HFFc6 (cell line): ENCODE results near the gene EPN2. TPM values are rescaled to one million over a fixed set of nuclear protein-coding genes. Genes with fewer than 3 reads are reported as not detected.

Source experiments
- DNase-seq: peaks from one replicate; pipeline ENCODE4 v3.0.0-alpha.2; 2018
- H3K27ac Mint-ChIP-seq: 2 replicates; pipeline ENCODE4 v1.8.0; 2020; ENCODE audit warnings: mild to moderate bottlenecking, mixed read lengths
- H3K27me3 Mint-ChIP-seq: 2 replicates; pipeline ENCODE4 v1.8.0; 2021; ENCODE audit warnings: mild to moderate bottlenecking, moderate library complexity, mixed read lengths; ENCODE audit not compliant: insufficient read depth
- H3K36me3 Mint-ChIP-seq: 2 replicates; pipeline ENCODE4 v1.8.0; 2021; ENCODE audit warnings: low read depth, mixed read lengths
- H3K4me1 Mint-ChIP-seq: 2 replicates; pipeline ENCODE4 v1.8.0; 2020; ENCODE audit warnings: low read depth, mixed read lengths
- H3K4me3 Mint-ChIP-seq: 2 replicates; pipeline ENCODE4 v1.8.0; 2020; ENCODE audit warnings: mild to moderate bottlenecking, moderate library complexity, mixed read lengths
- H3K9me3 Mint-ChIP-seq: 2 replicates; pipeline ENCODE4 v1.8.0; 2020; ENCODE audit warnings: mild to moderate bottlenecking, mixed read lengths
- total RNA-seq, 6 experiments: library from RNA; stranded (reverse); fragmentation: NEBNext Ultra II Directional; extraction: Animal tissue kit (Norgen Biotek cat#: 25700); gene quantifications; 2 replicates in 1 of 6; 3 replicates in 5 of 6; pipeline ENCODE4 v1.2.3, GENCODE V29; 2021
- TF ChIP-seq, protein P1 (sequence below): fragments of 200-600 bp; sonication (generic); IDR thresholded peaks from 2 replicates; pipeline ENCODE4 v1.5.0; 2021; ENCODE audit warnings: antibody characterized with exemption, mild to moderate bottlenecking

The EPN2 gene
- total RNA-seq, 6 experiments from 2014 or later = 40.1 to 47.4 (median 42.7) TPM

DNA sequence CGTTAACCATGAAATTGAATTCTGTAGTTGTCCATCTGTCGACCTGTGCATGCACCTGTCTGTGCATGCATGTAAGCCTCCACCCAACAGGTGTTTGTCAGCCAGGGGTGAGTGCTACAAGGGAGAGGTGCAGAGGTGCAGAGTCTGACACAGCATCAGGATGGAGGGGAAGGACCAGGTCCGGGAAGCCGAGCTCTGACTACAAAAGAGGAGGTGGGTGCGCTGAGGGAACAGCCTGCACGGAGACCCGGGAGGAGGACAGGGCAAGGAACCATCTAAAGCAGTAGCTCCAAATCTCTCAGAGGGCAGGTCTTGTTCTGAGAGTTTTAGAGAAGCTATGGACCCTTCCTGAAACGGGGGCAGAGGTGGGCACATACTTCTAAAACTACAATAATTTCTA lies 71.2 kb downstream of the EPN2 start:
- Mint-ChIP-seq H3K4me3 (no peak overlapping the region), H3K27ac (no peak overlapping the region), H3K4me1 (peaks cover 53% of the 10 kb centered on the region), H3K9me3 (no peaks in the 10 kb centered on the region), H3K27me3 (no peaks in the 10 kb centered on the region; the same call in 1 of the 2 replicates), H3K36me3 (peaks cover 19% of the 10 kb centered on the region)
- DNase-seq = no peak
- TF ChIP-seq, protein P1, sequence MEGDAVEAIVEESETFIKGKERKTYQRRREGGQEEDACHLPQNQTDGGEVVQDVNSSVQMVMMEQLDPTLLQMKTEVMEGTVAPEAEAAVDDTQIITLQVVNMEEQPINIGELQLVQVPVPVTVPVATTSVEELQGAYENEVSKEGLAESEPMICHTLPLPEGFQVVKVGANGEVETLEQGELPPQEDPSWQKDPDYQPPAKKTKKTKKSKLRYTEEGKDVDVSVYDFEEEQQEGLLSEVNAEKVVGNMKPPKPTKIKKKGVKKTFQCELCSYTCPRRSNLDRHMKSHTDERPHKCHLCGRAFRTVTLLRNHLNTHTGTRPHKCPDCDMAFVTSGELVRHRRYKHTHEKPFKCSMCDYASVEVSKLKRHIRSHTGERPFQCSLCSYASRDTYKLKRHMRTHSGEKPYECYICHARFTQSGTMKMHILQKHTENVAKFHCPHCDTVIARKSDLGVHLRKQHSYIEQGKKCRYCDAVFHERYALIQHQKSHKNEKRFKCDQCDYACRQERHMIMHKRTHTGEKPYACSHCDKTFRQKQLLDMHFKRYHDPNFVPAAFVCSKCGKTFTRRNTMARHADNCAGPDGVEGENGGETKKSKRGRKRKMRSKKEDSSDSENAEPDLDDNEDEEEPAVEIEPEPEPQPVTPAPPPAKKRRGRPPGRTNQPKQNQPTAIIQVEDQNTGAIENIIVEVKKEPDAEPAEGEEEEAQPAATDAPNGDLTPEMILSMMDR = no peak

DNA sequence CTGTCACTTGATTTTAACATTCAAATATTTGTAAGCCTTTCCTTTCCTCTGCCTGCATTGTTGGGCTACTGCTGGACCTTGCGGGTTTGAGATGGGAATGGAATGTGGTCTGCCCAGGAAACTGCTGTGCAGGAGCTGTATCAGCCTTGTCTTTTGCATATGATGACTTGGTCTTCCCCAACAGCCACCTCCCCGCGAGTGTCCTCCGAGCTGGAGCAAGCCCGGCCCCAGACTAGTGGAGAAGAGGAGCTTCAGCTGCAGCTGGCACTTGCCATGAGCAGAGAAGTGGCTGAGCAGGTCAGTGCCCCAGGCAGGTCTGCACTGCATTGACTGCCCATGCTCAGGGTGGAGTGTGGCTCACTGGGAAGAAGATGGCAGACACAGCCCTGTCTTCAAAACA lies 72.5 kb downstream of the EPN2 start:
- peaks cover 18% of the 10 kb centered on the region for H3K36me3 Mint-ChIP-seq
- peak overlapping the region; percentile 33; the same call in 1 of the 2 replicates for H3K27ac Mint-ChIP-seq
- H3K4me1 Mint-ChIP-seq = peaks cover 51% of the 10 kb centered on the region

DNA sequence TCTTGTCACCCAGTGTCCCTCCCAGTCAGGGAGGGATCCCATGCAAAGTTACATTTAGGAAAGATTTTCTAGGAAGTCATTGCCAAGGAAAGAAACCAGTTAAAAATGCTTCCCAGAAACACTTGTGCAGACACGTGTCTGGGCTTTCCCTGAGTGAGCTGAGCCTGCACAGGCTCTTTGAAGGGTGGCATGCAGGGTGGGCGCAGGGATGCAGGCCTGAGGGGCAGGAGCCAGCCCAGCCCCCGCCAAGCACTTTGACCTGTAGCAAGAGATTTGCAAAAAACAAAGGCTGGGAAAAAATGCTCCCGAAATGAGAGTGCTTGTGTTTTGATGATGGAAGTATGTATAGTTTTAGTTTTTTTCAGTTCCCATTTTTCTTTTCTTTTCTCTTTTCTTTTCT lies 73.0 kb downstream of the EPN2 start:
- TF ChIP-seq, protein P1 = no peak
- peaks cover 18% of the 10 kb centered on the region for H3K36me3 Mint-ChIP-seq
- peak overlapping the region; percentile 33; the same call in 1 of the 2 replicates for H3K27ac Mint-ChIP-seq

More for the DNA sequence above, 72.5 kb downstream of the EPN2 start:
- peaks cover 1% of the 10 kb centered on the region for H3K27me3 Mint-ChIP-seq
- TF ChIP-seq, protein P1 = no peak
- DNase-seq = no peak
- H3K9me3 Mint-ChIP-seq = no peaks in the 10 kb centered on the region
- H3K4me3 Mint-ChIP-seq = no peak overlapping the region

DNA sequence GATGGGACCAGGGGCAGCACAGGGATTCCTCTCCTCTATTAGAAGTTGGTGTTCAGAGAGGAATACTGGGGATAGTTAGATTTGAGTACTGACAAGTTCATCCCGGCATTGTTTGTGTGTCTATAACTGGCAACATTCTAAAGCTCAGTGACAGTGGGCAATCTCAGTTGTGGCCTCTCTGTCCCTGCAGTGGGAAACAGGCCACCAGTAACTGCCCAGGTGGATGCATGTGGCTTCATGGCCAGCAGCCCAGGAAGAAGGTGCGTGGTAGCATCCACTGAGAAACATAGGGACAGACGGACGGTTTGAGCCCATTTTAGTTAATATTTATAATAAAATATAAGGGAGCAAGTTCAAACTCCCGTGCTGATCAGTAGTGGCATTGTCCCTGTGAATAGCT lies 73.8 kb downstream of the EPN2 start:
- Mint-ChIP-seq H3K4me1 (peaks cover 41% of the 10 kb centered on the region), H3K27ac (peak overlapping the region; percentile 42; the same call in 1 of the 2 replicates), H3K4me3 (no peak overlapping the region), H3K9me3 (no peaks in the 10 kb centered on the region), H3K27me3 (peaks cover 1% of the 10 kb centered on the region), H3K36me3 (peaks cover 18% of the 10 kb centered on the region)
- TF ChIP-seq, protein P1 = no peak
- no peak for DNase-seq

More for the DNA sequence above, 73.0 kb downstream of the EPN2 start:
- Mint-ChIP-seq H3K4me3 (no peak overlapping the region), H3K27me3 (peaks cover 1% of the 10 kb centered on the region), H3K4me1 (peaks cover 49% of the 10 kb centered on the region), H3K9me3 (no peaks in the 10 kb centered on the region)
- no peak for DNase-seq

DNA sequence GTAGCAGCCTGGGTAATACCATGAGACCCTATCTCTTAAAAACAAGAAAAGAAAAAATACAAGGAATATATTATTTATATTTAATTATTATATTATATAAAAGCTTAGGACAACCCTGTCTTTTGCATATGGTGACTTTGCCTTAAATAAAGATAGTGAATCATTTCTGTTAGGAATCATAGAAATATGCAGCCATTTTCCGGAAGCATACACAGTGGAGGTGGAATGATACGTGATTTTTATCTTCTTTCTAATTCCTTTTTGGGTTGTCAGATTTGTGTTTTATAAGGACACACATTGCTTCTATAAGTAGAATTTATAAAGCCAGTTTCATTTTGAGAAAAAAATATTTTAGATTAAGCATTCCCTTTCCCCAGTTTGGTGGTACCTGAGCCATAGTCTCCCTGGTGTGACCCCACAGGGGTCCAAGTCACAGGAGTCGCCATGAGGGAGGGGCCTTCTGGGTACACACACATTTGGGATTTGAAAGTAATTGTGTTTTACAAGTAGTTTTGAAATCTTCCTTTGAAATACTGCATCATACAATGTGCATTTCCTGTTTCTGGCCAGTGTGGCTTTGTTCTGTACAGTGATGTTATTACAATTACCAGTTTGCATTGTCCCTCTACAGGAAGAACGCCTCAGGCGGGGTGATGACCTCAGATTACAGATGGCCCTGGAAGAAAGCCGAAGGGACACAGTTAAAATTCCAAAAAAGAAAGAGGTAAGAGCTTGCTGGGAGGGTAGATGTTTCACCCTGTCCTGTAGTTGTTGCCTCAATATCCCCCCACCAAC lies 74.5 kb downstream of the EPN2 start:
- peaks cover 40% of the 10 kb centered on the region for H3K4me1 Mint-ChIP-seq
- H3K4me3 Mint-ChIP-seq = peak overlapping the region; percentile 52
- H3K9me3 Mint-ChIP-seq = no peaks in the 10 kb centered on the region
- H3K36me3 Mint-ChIP-seq = peaks cover 18% of the 10 kb centered on the region
- H3K27me3 Mint-ChIP-seq = peaks cover 1% of the 10 kb centered on the region
- H3K27ac Mint-ChIP-seq = peak overlapping the region; percentile 84
- TF ChIP-seq, protein P1 = no peak
- peak; percentile 41 for DNase-seq
